ENCODE data around the gene MTMR12.

Gene MTMR12

GRCh38 chr5:32206053-32206452 lies 106.7 kb downstream of the MTMR12 start:
- H3K4me3 ChIP-seq = no peak overlapping the region
- H3K9ac ChIP-seq (ENCODE audit: insufficient read length) = no peak overlapping the region
- H3K36me3 ChIP-seq (ENCODE audit: insufficient read depth, low read length) = no peaks in the 10 kb centered on the region
- TF ChIP-seq POLR2AphosphoS5 (IDR thresholded peaks at IDR 0.05; ENCODE audit: borderline replicate concordance, low read depth, low read length) (no peak), FOXP2 (optimal IDR thresholded peaks at IDR 0.05; ENCODE audit: control extremely low read depth, extremely low read length, insufficient read depth) (no peak), EZH2 (IDR thresholded peaks at IDR 0.05) (no peak)
- peak overlapping the region; percentile 95; the same call in 1 of the 2 replicates for H3K27ac ChIP-seq
- DNase-seq (ENCODE audit: low read depth, low spot score) = no peak
- H3K9me3 ChIP-seq (ENCODE audit: low read depth, low read length) = no peaks in the 10 kb centered on the region

- no peaks in the 10 kb centered on the region for H3K9me3 ChIP-seq (ENCODE audit: low read depth, low read length)
- H3K4me3 ChIP-seq = no peak overlapping the region
- H3K9ac ChIP-seq (ENCODE audit: insufficient read length) = no peak overlapping the region
- no peaks in the 10 kb centered on the region for H3K36me3 ChIP-seq (ENCODE audit: insufficient read depth, low read length)
- DNase-seq (ENCODE audit: low read depth, low spot score) = no peak
- H3K27ac ChIP-seq = no peak overlapping the region
- TF ChIP-seq EZH2 (IDR thresholded peaks at IDR 0.05) (no peak), FOXP2 (optimal IDR thresholded peaks at IDR 0.05; ENCODE audit: control extremely low read depth, extremely low read length, insufficient read depth) (no peak), POLR2AphosphoS5 (IDR thresholded peaks at IDR 0.05; ENCODE audit: borderline replicate concordance, low read depth, low read length) (no peak)
These were observed 110.3 kb downstream of the MTMR12 start for GRCh38 chr5:32202394-32202793.

DNA sequence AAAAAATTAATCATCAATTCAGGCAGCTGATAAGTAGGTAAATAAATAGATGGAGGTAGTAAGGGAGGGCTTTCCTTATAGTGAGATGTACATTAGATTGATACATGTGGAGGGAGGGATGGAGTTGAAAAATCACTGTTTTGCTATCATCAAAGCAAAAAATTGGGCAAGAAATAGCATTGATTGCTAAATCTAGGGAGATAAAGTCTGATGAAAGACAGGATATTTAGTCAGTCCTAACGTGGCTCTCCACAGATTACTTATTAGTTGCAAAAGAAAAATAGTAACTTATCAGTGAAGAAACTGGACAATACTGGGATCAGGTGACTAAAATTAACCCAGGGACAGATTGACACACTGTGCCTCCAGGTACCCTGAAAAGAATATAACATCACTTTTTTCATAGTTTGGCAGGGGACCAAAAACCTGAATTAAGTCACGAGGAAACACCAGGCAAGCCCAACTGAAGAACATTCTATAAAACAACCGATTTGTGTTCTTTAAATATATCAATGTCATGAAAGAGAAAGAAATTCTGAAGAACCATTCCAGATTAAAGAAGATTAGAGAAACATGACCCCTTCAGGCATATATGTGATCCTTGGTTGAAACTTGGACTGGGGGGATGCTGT lies 111.5 kb downstream of the MTMR12 start:
- Histone ChIP-seq H3K27ac (no peak overlapping the region), H3K4me3 (no peak overlapping the region), H3K9ac (ENCODE audit: insufficient read length) (no peak overlapping the region), H3K36me3 (ENCODE audit: insufficient read depth, low read length) (no peaks in the 10 kb centered on the region), H3K9me3 (ENCODE audit: low read depth, low read length) (no peaks in the 10 kb centered on the region)
- no peak for TF ChIP-seq POLR2AphosphoS5 (IDR thresholded peaks at IDR 0.05; ENCODE audit: borderline replicate concordance, low read depth, low read length)
- TF ChIP-seq EZH2 (IDR thresholded peaks at IDR 0.05) = no peak
- no peak for TF ChIP-seq FOXP2 (optimal IDR thresholded peaks at IDR 0.05; ENCODE audit: control extremely low read depth, extremely low read length, insufficient read depth)
- DNase-seq (ENCODE audit: low read depth, low spot score) = no peak

DNA sequence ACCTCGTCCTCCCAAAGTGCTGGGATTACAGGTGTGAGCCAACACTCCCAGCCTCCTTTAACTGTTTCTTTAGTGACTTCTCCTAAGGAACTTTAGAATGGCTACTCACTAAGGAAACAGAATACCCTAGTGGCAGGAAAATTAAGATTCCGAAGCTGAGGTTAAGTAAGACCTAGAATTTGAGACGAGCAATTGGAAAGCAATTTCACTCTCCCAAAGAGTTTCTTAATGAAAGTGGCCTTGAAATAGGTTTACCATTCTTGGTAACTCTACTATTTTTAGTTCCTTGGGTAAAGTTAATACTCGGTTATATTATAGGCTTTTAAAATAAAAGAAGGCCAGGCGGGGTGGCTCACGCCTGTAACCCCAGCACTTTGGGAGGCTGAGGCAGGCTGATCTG lies 115.7 kb downstream of the MTMR12 start:
- Histone ChIP-seq H3K4me3 (no peak overlapping the region), H3K27ac (no peak overlapping the region), H3K9me3 (ENCODE audit: low read depth, low read length) (no peaks in the 10 kb centered on the region), H3K36me3 (ENCODE audit: insufficient read depth, low read length) (no peaks in the 10 kb centered on the region), H3K9ac (ENCODE audit: insufficient read length) (no peak overlapping the region)
- DNase-seq (ENCODE audit: low read depth, low spot score) = no peak
- TF ChIP-seq POLR2AphosphoS5 (IDR thresholded peaks at IDR 0.05; ENCODE audit: borderline replicate concordance, low read depth, low read length) (no peak), FOXP2 (optimal IDR thresholded peaks at IDR 0.05; ENCODE audit: control extremely low read depth, extremely low read length, insufficient read depth) (no peak), EZH2 (IDR thresholded peaks at IDR 0.05) (no peak)

DNA sequence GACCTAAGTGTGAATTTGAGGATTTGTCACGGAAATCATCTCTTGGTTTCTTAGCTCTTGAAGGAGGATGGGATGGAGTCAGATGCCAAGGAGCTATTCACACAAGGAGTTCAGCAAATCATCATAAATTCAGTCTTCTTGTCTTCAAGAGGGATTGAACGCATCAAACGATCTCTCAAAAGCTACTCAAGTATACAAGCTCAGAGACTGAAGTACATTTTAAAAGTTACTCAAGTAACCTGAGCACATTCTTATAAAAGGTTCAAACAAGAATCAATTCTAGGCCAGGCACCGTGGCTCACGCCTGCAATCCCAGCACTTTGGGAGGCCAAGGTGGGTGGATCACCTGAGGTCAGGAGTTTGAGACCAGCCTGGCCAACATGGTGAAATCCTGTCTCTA lies 117.5 kb downstream of the MTMR12 start:
- TF ChIP-seq FOXP2 (optimal IDR thresholded peaks at IDR 0.05; ENCODE audit: control extremely low read depth, extremely low read length, insufficient read depth) = no peak
- no peak for TF ChIP-seq POLR2AphosphoS5 (IDR thresholded peaks at IDR 0.05; ENCODE audit: borderline replicate concordance, low read depth, low read length)
- no peak for TF ChIP-seq EZH2 (IDR thresholded peaks at IDR 0.05)
- Histone ChIP-seq H3K36me3 (ENCODE audit: insufficient read depth, low read length) (no peaks in the 10 kb centered on the region), H3K9ac (ENCODE audit: insufficient read length) (no peak overlapping the region), H3K4me3 (no peak overlapping the region), H3K27ac (no peak overlapping the region), H3K9me3 (ENCODE audit: low read depth, low read length) (no peaks in the 10 kb centered on the region)
- no peak for DNase-seq (ENCODE audit: low read depth, low spot score)

- H3K36me3 ChIP-seq (ENCODE audit: insufficient read depth, low read length) = no peaks in the 10 kb centered on the region
- H3K9me3 ChIP-seq (ENCODE audit: low read depth, low read length) = no peaks in the 10 kb centered on the region
- DNase-seq (ENCODE audit: low read depth, low spot score) = no peak
- no peak overlapping the region for H3K9ac ChIP-seq (ENCODE audit: insufficient read length)
- no peak overlapping the region for H3K27ac ChIP-seq
- TF ChIP-seq POLR2AphosphoS5 (IDR thresholded peaks at IDR 0.05; ENCODE audit: borderline replicate concordance, low read depth, low read length) = no peak
- TF ChIP-seq FOXP2 (optimal IDR thresholded peaks at IDR 0.05; ENCODE audit: control extremely low read depth, extremely low read length, insufficient read depth) = no peak
- TF ChIP-seq EZH2 (IDR thresholded peaks at IDR 0.05) = no peak
- no peak overlapping the region for H3K4me3 ChIP-seq
These were observed 119.1 kb downstream of the MTMR12 start for GRCh38 chr5:32193591-32193990.

GRCh38 chr5:32190095-32190494 lies 122.6 kb downstream of the MTMR12 start:
- no peak for DNase-seq (ENCODE audit: low read depth, low spot score)
- Histone ChIP-seq H3K9me3 (ENCODE audit: low read depth, low read length) (peaks cover 5% of the 10 kb centered on the region; the same call in 1 of the 2 replicates), H3K4me3 (no peak overlapping the region), H3K36me3 (ENCODE audit: insufficient read depth, low read length) (no peaks in the 10 kb centered on the region), H3K27ac (no peak overlapping the region), H3K9ac (ENCODE audit: insufficient read length) (no peak overlapping the region)
- TF ChIP-seq FOXP2 (optimal IDR thresholded peaks at IDR 0.05; ENCODE audit: control extremely low read depth, extremely low read length, insufficient read depth) = no peak
- TF ChIP-seq EZH2 (IDR thresholded peaks at IDR 0.05) = no peak
- TF ChIP-seq POLR2AphosphoS5 (IDR thresholded peaks at IDR 0.05; ENCODE audit: borderline replicate concordance, low read depth, low read length) = no peak

DNA sequence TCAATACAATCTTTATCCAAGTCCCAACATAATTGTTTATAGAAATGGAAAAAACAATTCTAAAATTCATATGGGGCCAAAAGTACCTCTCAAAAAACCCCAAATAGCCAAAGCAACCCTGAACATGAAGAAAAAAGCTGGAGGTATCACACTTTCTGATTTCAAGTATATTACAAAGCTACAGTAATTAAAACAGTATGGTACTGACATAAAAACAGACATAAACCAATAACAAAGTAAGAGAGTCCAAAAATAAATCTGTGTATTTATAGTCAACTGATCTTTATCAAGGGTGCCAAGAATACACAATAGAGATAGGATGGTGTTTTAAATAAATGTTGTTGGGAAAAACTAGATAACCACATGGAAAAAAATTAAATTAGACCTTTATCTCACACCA lies 125.1 kb downstream of the MTMR12 start:
- Histone ChIP-seq H3K9me3 (ENCODE audit: low read depth, low read length) (peaks cover 5% of the 10 kb centered on the region; the same call in 1 of the 2 replicates), H3K27ac (no peak overlapping the region), H3K4me3 (no peak overlapping the region), H3K36me3 (ENCODE audit: insufficient read depth, low read length) (no peaks in the 10 kb centered on the region), H3K9ac (ENCODE audit: insufficient read length) (no peak overlapping the region)
- TF ChIP-seq EZH2 (IDR thresholded peaks at IDR 0.05) (no peak), POLR2AphosphoS5 (IDR thresholded peaks at IDR 0.05; ENCODE audit: borderline replicate concordance, low read depth, low read length) (no peak), FOXP2 (optimal IDR thresholded peaks at IDR 0.05; ENCODE audit: control extremely low read depth, extremely low read length, insufficient read depth) (no peak)
- DNase-seq (ENCODE audit: low read depth, low spot score) = no peak

Data from SK-N-MC (cell line).